ENCODE results near the gene CTSD. TPM values are rescaled to one million over a fixed set of nuclear protein-coding genes. Genes with fewer than 3 reads are reported as not detected.

Gene CTSD
- total RNA-seq, 2 experiments from 2014 or later, result 192 to 208 TPM

DNA sequence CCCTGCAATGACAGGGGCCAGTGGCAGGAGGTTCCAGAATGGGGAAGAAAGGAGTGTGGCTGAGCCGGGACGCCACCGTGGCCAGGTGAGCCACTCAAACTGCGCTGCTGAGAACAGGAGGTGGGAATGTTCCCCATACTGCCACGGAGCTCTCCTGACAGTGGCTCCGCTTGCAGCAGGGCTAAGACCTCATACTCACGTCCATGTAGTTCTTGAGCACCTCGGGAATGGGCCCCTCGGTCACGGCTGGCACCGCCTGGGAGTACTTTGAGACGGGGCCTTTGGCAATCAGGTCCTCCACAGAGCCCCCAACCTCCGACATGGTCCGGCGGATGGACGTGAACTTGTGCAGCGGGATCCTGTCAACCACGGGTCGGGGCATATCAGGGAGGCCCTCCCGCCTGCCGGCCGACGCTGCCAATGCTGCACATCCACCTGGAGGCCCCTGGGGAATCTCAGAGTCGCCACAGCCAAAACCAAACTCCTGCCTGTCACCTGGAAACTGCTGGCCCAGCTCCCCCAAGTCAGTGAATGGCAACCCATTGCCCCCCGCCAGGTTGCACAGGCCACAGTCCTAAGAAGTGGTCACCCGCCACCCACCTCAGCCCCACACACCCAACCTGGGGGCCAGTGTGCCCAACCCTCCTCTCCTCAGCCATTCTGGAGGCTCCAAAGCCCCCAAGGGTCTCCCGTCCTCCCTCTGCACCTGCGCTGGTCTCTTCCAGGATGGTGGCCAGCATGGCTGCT lies 2.4 kb downstream of the CTSD start:
- ATAC-seq (ENCODE audit: low read depth) (no peak), DNase-seq (peak; percentile 30)
- Mint-ChIP-seq H3K27ac (no peak overlapping the region), H3K4me3 (peak overlapping the region; percentile 77), H3K9me3 (no peaks in the 10 kb centered on the region), H3K36me3 (peaks cover 8% of the 10 kb centered on the region), H3K27me3 (no peaks in the 10 kb centered on the region), H3K4me1 (peaks cover 40% of the 10 kb centered on the region)
- POLR2A ChIA-PET, result no interaction called here

GRCh38 chr11:1760351-1761109 lies 3.2 kb downstream of the CTSD start:
- POLR2A ChIA-PET, result no interaction called here
- Mint-ChIP-seq H3K36me3 (peaks cover 15% of the 10 kb centered on the region), H3K9me3 (no peaks in the 10 kb centered on the region), H3K27me3 (no peaks in the 10 kb centered on the region), H3K27ac (no peak overlapping the region), H3K4me1 (peaks cover 48% of the 10 kb centered on the region), H3K4me3 (no peak overlapping the region)
- ATAC-seq (ENCODE audit: low read depth), result no peak
- peak; percentile 33 for DNase-seq

DNA sequence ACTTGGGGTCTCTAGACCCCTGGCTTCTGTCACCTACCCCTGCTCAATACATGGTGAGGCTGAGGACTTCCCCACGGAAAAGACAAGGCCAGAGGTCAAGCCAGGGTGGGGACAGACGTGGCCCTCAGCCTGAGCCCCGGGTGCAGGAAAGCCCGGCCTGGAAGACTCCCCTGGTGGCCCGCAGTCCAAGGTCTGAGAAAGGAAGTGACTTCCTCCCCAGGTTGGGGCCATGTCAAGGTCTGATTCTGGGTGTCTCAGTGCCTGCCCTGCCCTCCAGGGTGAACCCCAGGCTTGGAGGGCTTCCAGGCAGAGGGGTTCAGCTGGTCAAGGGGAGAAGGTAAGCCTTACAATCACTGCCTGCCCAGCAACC lies 3.9 kb downstream of the CTSD start:
- peak overlapping the region; percentile 94 for H3K27ac Mint-ChIP-seq
- H3K36me3 Mint-ChIP-seq, result peaks cover 18% of the 10 kb centered on the region
- DNase-seq (peak; percentile 45), ATAC-seq (ENCODE audit: low read depth) (no peak)
- H3K4me3 Mint-ChIP-seq, result peak overlapping the region; percentile 39
- H3K4me1 Mint-ChIP-seq, result peaks cover 54% of the 10 kb centered on the region
- POLR2A ChIA-PET, result no interaction called here
- no peaks in the 10 kb centered on the region for H3K27me3 Mint-ChIP-seq
- H3K9me3 Mint-ChIP-seq, result no peaks in the 10 kb centered on the region

GRCh38 chr11:1759151-1759850 lies 4.4 kb downstream of the CTSD start:
- Mint-ChIP-seq H3K27me3 (no peaks in the 10 kb centered on the region), H3K4me1 (peaks cover 56% of the 10 kb centered on the region), H3K4me3 (peak overlapping the region; percentile 82), H3K36me3 (peaks cover 21% of the 10 kb centered on the region), H3K9me3 (no peaks in the 10 kb centered on the region), H3K27ac (peak overlapping the region; percentile 94)
- no peak for ATAC-seq (ENCODE audit: low read depth)
- peak; percentile 38 for DNase-seq
- POLR2A ChIA-PET, result no interaction called here

DNA sequence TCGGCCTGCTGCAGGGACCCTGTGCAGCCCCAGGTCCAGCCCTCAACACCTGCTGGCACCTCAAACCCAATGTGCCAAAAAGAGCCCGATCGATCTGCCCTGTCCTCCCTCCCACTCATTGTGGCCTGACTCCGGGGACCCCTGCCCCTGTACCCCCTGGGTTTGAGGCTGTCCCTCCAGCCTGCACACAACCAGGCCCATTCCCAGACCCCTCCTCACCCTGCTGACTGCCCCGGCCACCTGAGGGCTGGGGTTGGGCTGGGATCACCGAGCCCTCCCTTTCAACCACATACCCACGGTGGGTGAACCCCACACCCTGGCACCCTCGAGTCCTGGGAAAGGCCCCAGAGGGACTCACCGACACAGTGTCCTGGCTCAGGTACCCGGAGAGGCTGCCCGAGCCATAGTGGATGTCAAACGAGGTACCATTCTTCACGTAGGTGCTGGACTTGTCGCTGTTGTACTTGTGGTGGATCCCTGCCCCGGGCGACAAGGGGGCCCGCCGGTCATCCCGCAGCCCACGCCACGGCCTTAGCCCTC lies 5.0 kb downstream of the CTSD start:
- POLR2A ChIA-PET, result interaction anchor here (0.9 to 1.5 kb wide), 6 partner anchors 10 to 93 kb away, joined by 3 to 9 read pairs (median 4); no protein-coding TSS in a partner anchor
- no peak for ATAC-seq (ENCODE audit: low read depth)
- H3K9me3 Mint-ChIP-seq, result no peaks in the 10 kb centered on the region
- H3K4me1 Mint-ChIP-seq, result peaks cover 54% of the 10 kb centered on the region
- H3K27ac Mint-ChIP-seq, result peak overlapping the region; percentile 94
- DNase-seq, result no peak
- H3K27me3 Mint-ChIP-seq, result no peaks in the 10 kb centered on the region
- H3K4me3 Mint-ChIP-seq, result peak overlapping the region; percentile 82
- peaks cover 22% of the 10 kb centered on the region for H3K36me3 Mint-ChIP-seq

DNA sequence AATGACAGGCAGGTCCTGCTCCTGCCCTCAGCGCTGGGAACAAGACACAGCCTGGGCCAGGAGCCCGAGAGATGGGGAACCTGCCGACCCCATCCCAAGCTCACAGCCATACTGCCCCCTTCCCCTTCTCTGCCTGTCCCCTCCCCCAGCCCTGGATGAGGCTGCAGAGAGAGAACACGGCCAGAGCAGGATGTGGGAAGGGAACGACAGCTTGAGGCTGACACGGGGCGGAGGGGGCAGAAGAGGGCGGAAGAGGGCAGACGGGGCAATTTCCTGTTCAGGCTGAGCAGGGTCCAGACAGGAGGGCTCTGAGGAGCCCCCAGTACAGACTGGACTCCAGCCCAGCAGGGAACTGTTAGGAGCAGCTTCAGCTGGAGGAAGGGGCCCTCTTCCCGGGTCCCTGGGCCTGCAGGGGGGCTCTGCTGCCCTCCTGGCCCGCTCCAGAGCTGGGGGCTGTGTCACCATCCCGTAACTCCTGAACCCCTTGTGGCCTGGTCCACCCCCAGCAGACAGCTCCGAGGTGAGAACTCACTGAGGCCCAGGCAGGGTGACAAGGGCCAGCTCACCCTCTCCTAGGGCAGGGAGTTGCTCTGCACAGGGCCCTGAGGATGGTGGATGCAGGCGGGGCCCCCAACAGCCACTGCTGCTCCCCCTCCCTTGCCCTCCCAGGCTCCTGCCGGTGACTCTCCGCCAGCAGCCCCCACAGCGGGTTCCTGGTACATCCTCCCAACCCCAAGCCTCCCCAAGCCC lies 5.7 kb downstream of the CTSD start:
- H3K27ac Mint-ChIP-seq, result peak overlapping the region; percentile 94
- POLR2A ChIA-PET, result interaction anchor here (0.8 to 1.5 kb wide), 14 partner anchors 10 to 95 kb away, joined by 3 to 9 read pairs (median 4); no protein-coding TSS in a partner anchor
- H3K4me3 Mint-ChIP-seq, result peak overlapping the region; percentile 82
- DNase-seq, result peak; percentile 77
- H3K36me3 Mint-ChIP-seq, result peaks cover 23% of the 10 kb centered on the region
- H3K9me3 Mint-ChIP-seq, result no peaks in the 10 kb centered on the region
- peaks cover 55% of the 10 kb centered on the region for H3K4me1 Mint-ChIP-seq
- peak; percentile 79 for ATAC-seq (ENCODE audit: low read depth)
- no peaks in the 10 kb centered on the region for H3K27me3 Mint-ChIP-seq

DNA sequence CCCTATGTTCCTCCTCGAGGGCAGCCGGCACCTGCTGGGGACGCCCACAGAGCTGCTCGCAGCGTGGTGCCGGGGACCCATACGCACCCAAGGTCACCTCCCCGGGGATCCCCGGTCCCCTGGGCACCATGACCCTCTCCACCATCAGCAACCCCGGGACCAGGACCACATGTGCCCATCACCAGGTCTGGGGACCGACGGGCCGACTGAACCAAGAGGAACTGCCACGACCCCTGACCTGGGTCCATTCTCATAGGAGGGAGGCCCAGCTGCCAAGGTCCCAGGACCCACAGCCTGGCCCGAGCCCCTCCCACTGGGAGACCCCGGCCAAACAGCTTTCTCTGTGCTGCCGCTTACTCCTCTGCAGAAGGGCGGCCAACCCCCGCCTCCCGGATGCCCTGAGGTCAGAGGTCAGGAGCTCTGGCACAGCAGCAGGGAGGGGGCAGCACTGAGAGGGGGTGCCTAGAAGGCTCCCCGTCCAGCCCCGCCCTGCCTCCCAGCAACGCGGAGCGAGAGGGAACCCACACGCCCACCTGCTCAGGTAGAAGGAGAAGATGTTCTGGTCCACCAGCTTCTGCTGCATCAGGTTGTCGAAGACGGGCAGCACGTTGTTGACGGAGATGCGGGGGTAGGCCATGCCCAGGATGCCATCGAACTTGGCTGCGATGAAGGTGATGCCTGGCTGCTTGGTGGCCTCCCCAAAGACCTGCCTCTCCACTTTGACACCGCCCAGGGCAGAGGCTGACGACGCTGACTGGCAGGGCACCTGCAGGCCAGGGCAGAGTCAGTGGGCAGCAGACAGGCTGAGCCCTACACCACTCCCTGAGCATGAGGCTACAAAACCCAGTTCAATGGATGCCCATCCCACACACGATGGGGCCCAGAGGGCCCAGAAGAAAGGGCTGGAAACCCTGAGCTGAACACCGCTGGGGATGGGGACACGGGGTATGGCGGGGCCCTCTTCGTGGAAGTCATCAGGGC lies 6.6 kb downstream of the CTSD start:
- no peaks in the 10 kb centered on the region for H3K9me3 Mint-ChIP-seq
- ATAC-seq (ENCODE audit: low read depth) (peak; percentile 3), DNase-seq (peak; percentile 55)
- peak overlapping the region; percentile 94 for H3K27ac Mint-ChIP-seq
- POLR2A ChIA-PET, result interaction anchor here (0.8 to 1.5 kb wide), 13 partner anchors 10 to 96 kb away, joined by 3 to 9 read pairs (median 4); no protein-coding TSS in a partner anchor
- H3K27me3 Mint-ChIP-seq, result no peaks in the 10 kb centered on the region
- peak overlapping the region; percentile 82 for H3K4me3 Mint-ChIP-seq
- H3K4me1 Mint-ChIP-seq, result peaks cover 56% of the 10 kb centered on the region
- H3K36me3 Mint-ChIP-seq, result peaks cover 26% of the 10 kb centered on the region

DNA sequence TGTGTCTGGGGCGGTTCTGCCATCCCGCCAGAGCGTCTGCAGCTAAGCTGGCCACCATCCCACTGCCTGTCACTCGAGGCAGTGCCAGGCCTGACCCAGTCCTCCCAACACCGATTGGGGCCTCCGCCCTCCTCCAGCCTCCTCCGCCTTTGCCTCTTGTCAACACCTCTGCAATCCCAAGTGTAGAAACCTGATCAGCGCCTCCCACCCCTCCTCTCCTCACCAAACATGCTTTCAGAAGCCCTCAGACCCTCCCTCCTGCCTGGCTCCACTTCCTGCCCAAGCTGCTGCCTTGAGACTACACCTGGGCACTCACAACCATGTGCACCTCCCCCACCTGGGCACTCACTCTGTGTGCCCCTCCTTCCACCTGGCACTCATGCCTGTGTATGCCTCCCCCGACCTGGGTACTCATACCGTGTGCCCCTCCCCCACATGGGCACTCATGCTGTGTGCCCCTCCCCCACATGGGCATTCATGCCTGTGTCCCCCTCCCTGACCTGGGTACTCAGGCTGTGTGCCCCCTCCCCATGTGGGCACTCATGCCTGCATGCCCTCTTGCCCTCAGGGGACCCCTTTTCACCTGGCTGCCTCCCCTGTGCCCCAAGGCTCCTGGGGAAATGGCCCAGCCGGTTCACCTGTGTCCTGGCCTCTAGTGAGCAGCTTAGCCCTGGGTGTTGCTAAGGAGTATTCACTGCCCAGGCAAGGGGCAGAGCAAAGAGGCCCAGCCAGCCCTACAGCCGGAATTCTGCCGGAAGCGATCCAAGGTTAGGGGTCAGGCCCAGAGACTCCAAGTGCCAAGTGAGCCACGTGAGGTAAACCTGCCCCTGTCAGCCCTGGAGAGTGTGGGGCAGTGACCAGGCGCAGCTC lies 7.8 kb downstream of the CTSD start:
- H3K4me1 Mint-ChIP-seq, result peaks cover 57% of the 10 kb centered on the region
- H3K27ac Mint-ChIP-seq, result peak overlapping the region; percentile 85
- H3K4me3 Mint-ChIP-seq, result peak overlapping the region; percentile 72
- POLR2A ChIA-PET, result interaction anchor here (1.3 kb wide), 1 partner anchor 8 kb away, joined by 6 read pairs; the partner anchor contains the start of gene CTSD
- no peak for ATAC-seq (ENCODE audit: low read depth)
- no peaks in the 10 kb centered on the region for H3K9me3 Mint-ChIP-seq
- peaks cover 26% of the 10 kb centered on the region for H3K36me3 Mint-ChIP-seq
- no peaks in the 10 kb centered on the region for H3K27me3 Mint-ChIP-seq
- DNase-seq, result peak; percentile 42

DNA sequence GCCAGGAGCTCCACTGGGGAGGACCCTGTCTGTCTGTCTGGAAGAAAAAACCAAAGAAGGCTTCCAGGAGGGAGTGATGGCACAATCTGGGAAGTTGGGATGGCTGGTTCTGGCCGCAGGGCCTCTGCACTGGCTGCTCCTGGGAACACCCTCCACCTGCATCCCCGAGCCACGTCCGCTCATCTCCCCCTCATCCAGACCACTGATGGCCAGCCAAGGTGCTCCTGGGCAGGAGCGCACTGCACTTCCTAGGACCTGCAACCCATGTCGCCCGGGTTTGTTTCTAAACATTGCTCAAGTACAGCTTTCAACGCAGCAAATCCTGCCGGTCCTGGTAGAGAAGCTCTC lies 8.4 kb downstream of the CTSD start:
- H3K27ac Mint-ChIP-seq, result peak overlapping the region; percentile 85

DNA sequence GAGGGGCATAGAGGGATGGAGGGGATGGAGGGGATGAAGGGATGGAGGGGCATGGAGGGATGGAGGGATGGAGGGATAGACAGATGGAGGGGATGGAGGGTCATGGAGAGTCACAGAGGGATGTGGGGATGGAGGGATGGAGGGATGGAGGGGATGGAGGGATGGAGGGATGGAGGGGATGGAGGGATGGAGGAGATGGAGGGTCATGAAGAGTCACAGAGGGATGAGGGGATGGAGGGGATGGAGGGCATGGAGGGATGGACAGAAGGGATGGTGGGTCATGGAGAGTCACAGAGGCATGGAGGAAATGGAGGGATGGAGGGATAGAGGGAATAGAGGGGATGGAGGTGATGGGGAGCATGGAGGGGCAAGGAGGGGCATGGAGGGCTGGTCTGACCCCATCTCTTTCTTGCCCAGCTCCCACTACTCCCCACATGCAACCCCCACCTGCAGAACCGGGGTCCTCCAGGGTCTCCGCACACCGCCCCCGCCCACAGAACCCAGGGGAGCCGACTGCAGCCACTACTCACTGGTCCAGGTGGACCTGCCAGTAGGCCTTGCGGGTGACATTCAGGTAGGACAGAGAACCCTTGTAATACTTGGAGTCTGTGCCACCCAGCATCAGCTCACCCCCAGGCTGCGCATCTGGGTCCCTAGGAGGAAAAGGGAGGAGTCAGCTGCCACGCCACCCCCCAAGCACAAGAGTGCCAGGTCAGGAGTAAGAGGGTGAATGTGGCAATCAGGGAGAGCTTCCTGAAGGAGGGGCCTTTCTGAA lies 9.2 kb downstream of the CTSD start:
- Mint-ChIP-seq H3K27ac (peak overlapping the region; percentile 65), H3K27me3 (peaks cover 12% of the 10 kb centered on the region), H3K9me3 (no peaks in the 10 kb centered on the region), H3K36me3 (peaks cover 26% of the 10 kb centered on the region), H3K4me1 (peaks cover 61% of the 10 kb centered on the region), H3K4me3 (peak overlapping the region; percentile 22)
- POLR2A ChIA-PET, result interaction anchor here (1.3 kb wide), 1 partner anchor 10 kb away, joined by 6 read pairs; the partner anchor contains the start of gene CTSD
- no peak for ATAC-seq (ENCODE audit: low read depth)
- DNase-seq, result peak; percentile 32

More for the DNA sequence above, 8.4 kb downstream of the CTSD start:
- Mint-ChIP-seq H3K4me3 (peak overlapping the region; percentile 72), H3K36me3 (peaks cover 26% of the 10 kb centered on the region), H3K4me1 (peaks cover 58% of the 10 kb centered on the region), H3K9me3 (no peaks in the 10 kb centered on the region), H3K27me3 (peaks cover 4% of the 10 kb centered on the region)
- ATAC-seq (ENCODE audit: low read depth) (no peak), DNase-seq (no peak)
- POLR2A ChIA-PET, result interaction anchor here (1.3 kb wide), 1 partner anchor 9 kb away, joined by 6 read pairs; the partner anchor contains the start of gene CTSD

Measured in activated naive CD8-positive, alpha-beta T cell treated with anti-CD3 and anti-CD28 coated beads, Interleukin-2, amount 10 ng/mL, durations not matched to agents 7 days and 5 days (primary cell).